ENCODE measurements around the gene PTPRH.

PTPRH gene, protein sequence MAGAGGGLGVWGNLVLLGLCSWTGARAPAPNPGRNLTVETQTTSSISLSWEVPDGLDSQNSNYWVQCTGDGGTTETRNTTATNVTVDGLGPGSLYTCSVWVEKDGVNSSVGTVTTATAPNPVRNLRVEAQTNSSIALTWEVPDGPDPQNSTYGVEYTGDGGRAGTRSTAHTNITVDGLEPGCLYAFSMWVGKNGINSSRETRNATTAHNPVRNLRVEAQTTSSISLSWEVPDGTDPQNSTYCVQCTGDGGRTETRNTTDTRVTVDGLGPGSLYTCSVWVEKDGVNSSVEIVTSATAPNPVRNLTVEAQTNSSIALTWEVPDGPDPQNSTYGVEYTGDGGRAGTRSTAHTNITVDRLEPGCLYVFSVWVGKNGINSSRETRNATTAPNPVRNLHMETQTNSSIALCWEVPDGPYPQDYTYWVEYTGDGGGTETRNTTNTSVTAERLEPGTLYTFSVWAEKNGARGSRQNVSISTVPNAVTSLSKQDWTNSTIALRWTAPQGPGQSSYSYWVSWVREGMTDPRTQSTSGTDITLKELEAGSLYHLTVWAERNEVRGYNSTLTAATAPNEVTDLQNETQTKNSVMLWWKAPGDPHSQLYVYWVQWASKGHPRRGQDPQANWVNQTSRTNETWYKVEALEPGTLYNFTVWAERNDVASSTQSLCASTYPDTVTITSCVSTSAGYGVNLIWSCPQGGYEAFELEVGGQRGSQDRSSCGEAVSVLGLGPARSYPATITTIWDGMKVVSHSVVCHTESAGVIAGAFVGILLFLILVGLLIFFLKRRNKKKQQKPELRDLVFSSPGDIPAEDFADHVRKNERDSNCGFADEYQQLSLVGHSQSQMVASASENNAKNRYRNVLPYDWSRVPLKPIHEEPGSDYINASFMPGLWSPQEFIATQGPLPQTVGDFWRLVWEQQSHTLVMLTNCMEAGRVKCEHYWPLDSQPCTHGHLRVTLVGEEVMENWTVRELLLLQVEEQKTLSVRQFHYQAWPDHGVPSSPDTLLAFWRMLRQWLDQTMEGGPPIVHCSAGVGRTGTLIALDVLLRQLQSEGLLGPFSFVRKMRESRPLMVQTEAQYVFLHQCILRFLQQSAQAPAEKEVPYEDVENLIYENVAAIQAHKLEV
- 0 to 3.4 (median 0.10) reads per million in 17 experiments for total RNA-seq

DNA sequence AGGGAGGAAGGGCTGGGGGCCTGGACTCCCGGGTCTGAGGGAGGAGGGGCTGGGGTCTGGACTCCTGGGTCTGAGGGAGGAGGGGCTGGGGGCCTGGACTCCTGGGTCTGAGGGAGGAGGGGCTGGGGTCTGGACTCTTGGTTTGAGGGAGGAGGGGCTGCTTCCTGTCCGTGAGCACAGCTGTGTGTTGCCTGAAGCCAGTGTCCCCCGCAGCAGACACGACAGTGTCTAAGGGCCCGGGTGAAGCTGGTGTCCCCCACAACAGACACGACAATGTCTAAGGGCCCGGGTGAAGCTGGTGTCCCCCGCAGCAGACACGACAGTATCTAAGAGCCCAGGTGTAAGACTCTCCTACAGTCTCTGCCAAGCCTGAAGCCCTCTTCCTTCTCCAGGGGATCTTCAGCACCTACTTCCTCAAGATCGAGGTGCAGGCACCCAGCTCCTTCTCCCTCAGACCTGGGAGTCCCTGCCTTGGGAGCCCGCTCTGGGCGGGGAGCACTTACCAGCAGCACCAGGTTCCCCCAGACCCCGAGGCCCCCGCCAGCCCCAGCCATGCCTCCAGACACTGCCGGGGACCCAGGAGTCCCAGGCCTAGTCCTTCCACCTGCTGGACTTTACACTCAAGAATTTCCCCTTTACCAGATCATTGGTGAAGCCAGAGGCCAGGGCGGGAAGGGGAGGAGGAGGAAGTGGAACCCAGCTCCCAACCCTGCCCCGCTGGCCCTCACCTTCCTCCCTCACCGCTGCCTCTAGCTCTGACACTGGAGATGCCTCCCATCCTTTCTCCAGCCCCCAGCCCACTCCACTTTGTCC is at the start of gene PTPRH:
TSS of gene PTPRH (minus strand) at position 622 of the 813 bp plus-strand sequence. CDS start at position 554, 68 bp downstream.
- DNase-seq: peak in 2 of 4 experiments; percentile 29 to 34

DNA sequence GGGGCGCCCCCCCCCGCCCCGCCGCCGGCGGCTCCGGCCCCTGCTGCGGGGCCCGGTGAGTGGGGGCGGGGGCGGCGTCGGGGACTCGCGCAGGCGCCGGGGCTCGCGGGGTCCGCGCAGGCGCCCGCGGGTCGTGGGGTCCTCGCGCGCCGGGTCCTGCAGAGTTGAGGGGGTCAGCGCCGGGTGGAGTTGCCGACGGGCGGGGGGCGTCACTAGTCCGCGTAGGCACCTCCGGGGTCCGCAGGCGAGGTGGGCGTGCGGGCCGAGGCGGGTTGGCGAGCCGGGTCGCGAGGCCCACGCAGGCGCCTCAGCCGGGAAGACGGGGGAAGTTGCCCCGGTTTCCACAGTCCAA is 49.2 kb upstream of the PTPRH start:
- peak in 1 of 4 experiments; percentile 55 for DNase-seq

DNA sequence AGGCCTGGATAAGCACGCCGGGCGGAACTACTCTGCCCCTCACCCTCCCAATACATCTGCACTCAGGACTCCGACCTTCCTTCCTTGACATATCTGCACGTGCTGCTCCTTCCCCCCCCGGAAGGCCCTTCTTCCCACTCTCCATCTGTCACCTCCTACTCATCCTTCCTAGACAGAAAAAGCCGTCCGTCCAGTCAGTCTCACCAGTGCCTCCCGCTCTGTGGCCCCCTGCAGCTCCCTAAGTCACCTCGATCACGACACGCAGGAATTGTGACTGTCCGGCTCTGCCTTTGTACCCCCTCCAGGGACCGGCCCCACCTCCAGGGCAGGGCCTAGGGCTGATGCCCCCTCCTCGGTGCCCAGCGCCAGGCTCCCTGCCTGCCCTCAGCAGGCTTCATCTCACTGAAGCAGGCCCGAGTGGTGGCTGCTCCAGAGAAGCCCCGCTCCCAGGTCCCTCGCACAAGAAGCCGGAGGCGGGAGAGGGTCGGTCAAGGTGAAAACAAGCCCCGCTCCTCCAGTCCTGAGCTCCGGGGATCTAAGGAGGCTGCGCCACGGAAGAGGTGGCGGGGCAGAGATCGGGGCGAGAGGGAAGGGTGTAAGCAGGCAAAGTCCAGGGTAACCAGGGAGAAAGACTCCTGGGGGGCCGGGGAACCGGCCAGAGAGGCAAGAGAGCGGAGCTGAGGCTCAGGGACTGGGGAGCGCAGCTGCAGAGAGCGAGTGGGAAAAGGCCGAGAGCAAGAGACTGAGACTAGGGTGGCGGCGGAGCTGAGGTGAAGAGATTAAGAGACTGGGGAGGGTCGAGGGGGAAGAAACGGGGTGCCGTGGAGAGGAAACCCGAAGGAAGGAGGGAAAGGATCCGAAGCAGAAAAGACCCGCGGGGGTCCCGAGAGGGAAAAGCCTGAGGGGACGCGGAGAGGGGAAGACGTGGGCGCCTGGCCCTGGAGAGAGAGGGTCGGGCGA is 48.4 kb upstream of the PTPRH start:
- peak; percentile 19 to 62 (median 59) for DNase-seq

DNA sequence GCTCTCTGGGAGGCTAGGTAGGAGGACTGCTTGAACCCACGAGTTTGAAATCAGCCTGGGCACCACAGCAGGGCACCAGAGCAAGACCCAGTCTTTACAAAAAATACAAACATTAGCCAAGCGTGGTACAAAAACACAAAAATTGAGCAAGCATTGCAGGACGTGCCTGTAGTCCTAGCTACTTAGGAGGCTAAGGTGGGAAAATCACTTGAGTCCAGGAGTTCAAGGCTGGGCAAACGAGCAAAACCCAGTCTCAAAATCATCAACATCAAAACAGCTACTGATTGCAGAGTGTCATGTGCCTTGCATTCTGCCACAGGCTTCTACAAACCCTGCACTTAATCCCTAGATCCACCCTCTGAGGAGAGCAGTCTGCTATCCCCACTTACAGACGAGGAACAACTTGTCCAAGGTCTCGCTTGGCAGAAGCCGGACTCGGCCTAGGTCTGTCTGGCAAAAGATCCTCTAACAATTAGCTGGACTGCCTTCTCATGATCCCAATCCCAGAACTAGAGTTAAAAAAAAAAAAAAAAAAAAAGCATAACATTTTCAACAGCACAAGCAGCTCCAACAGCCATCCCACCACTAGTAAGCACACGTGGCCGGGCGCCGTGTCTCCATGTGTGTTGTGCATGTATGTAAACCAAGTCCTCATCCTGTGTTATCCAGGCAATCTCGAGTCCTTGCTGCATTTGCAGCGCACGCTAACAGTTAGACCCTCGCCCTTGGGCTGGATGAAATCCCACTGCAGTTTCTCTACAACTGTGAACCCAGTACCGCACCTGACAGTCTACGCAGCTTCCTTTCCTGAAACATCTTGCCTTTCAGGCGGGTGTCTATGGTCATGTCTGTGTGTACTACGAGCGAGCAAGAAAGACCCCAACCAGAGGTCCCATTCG is 47.5 kb upstream of the PTPRH start:
- DNase-seq: peak in 2 of 4 experiments; percentile 20 to 45

DNA sequence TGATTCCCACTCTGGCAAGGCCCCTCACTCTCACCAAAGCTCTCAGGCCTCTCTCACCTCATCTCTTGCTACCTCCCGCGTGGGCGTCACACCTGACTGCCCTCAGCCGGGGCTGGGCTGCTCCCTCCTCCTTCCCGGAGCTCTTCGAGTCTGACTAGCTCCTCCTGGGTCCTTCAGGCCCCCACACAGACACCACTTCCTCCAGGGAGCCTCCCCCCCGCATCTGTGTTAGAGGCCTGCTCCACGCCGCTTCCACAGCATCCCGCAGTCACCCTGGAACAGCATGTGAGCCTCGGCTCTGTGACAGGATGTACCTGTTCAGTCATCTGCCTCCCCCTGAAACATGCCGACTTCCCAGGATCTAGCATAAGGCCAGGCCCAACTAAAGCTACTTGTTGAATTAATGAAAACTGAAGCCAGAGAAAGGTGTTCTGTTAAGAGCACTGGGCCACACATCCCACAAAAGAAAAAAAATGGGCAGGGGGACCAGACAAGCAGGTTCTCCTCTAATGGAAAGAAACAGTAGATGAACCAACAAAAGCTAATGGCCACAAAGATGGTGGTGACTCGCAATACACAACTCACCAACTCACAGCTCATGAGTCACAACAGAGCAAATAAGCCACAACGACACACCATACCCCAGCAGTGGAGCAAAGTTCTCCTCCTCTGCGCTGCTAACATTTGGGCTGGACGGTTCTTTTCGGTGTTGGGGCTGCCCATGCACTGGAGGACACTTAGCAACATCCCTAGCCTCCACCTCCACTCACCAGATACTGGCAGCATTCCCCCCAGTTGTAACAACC is 46.5 kb upstream of the PTPRH start:
- DNase-seq: peak; percentile 32 to 61 (median 49)

DNA sequence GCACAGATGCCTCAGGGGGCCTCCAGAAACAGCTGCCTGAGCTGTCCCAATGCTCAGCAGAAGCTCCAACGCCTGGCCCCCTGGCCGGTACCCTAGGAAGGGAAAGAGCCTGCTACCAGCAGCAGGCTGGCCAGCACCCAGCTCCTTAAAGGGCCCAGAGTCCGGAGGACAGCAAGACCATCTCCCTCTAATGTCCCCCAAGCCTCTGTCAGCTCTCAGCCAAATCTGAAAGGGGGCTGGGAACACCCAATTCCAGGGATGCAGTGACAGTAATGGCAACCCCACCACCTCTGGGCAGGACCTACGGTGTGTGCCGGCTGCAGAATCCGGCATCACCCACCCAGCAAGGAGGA is 45.3 kb upstream of the PTPRH start:
- DNase-seq: peak in 1 of 4 experiments; percentile 36

DNA sequence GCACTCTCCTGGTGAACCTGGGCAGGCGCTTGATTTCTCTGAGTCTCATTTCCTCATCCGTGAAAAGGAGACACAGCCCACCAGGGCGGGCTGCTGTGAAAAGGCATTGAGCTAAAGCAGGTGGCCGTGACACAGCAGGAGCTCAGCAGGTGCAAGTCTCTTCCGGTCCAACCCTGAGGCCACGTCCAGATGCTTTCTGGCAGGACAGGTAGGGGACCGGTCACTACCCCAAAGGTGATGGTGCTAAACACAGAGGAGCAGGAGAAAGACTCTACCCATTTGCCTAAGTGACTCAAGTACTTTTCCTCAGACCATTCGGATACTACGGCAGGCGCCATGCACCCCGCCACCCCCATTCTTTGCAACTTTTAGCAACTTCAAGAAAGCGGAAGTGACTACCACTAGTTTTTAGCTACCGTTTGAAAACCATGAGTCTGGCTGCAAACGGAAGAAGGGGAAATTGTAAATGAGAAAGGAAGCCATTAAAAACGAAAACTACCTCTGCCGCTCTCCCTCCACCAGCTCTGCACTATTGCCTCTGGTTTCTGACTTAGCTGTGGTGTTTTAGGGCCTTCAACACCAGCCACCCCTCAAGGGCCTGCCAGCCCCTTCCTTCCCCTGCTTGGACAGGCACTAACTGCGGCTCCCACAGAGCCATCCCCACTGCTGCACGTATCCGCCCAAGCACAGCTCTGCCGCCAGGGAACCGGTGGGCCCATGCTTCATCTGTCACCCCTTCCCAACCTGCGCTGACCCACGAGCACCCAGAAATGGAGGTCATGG is 44.7 kb upstream of the PTPRH start:
- DNase-seq: peak; percentile 76 to 87 (median 82)

DNA sequence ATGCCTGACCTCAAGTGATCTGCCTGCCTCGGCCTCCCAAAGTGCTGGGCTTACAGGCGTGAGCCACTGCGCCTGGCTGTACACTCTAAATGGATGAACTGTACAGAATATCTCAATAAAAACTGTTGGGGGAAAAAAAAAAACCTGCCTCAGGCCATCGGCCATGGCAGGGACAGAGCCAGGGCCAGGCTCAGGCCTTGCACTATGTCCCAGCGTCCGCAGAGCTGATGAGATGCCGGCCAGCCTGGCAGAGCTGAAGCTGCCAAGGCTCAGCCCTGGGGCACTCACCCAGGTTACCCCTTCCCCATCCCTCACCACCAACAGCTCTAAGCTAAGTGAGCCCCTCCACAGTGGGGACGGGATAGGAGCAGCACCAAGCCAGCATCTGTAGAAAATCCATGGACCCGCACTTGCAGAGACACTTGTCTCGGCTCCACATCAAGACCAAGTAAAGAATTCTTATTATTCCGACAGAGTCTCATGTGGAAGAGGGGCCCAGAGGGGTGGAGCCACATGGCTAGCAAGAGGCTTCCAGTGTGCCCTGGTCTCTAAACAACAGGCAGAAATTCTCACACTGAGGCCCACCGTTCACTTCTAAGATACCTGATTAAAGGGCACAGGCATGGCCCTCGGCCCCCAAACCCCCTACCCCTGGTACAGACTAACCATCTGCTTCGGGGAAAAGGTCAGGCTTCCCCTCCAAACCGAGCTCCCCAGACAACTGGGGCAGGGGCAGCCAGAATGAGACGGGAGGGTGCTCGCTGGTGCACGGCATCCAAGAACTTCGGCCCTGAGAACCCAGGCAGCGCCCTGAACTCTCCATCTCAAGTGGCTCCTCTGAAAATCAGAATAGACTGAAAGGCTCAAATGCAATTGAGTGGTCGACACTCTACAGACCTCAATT is 43.7 kb upstream of the PTPRH start:
- no peak for DNase-seq

DNA sequence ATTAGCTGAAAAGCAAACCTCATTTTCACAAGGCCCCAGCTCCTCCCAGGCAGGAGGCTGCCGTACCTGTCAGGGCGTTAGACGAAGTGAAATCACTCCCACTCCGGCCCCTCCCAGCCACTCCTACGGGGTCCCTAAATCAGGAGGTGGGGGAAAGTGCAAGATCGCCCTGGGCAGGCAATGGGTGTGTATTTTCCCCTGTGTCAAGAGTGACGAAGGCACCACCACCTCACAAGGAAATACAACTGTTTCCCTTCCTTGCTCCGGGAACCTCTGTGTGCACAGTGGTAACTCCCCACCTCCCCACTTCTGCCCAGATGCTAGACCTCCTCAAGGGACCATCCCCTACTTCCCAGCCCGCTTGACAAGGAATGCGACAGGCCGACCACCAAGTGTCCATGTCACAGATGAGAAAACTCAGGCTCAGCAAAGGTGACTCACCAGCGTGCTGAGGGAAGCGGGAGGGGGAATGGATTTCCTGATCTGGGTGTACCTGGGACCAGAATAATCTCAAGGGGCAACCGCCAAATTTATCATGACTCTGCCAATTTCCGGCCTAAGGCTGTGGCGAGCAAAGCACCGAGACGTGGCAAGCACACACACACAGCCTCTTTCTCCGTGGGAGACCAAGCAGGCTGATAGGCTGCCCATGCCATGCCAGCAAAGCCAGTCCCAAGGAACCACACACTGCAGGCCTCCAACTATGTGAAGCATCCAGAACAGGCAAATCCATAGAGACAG is 42.2 kb upstream of the PTPRH start:
- DNase-seq: peak in 1 of 4 experiments; percentile 11

DNA sequence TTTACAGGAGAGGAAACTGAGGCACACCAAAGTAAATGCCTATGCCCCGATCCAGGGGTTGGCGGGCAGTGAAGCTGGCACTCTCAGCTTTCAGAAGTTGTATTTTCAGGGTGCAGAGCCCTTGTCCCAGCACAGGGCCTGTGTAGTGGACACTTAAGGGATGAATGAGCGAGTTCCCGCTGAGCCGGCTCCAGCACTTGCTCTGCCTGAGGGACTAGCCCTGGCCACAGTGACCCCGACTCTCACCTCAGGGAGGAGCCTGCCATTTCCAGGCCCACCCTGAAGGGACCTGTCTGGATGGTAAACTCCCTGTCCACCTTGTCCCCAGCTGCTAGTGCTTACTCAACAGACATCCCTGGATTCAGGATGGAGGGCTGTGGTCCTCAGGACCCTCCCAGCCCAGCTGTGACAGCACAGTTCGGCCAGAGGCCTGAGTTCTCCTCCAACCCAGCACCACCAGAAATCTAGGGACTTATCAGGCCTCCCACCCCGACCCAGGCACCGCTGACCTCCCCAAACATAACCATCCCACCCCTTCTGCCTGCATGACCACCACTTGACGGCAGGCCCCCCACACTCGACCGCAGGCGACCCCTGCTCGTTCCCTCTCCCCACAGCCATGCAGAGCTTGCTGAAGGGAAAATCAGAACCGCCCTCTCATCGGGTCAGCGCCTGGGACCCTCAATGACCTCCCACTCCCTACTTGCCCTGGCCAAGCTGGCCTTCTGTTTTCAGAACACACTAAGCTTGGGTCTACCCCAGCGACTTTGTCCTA is 41.1 kb upstream of the PTPRH start:
- no peak for DNase-seq

DNA sequence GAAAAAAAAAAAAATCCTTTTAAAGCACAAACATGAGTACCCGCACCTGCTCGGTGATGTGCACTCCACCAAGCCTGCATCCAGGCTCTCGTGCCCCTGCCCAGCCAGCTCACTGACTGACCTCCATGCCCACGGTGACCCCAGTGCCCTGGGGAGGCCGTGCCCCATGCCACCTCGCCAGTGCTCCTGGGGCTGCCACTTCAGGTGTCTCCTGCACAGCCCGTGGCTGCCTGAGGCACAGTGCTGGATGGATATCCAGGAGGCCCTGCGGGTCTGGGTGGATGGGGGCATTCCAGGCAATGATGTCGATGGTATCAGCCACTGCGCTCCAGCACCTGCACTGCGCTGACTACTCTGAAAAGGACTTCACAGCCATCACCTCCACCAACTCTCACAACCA is 40.5 kb upstream of the PTPRH start:
- no peak for DNase-seq

DNA sequence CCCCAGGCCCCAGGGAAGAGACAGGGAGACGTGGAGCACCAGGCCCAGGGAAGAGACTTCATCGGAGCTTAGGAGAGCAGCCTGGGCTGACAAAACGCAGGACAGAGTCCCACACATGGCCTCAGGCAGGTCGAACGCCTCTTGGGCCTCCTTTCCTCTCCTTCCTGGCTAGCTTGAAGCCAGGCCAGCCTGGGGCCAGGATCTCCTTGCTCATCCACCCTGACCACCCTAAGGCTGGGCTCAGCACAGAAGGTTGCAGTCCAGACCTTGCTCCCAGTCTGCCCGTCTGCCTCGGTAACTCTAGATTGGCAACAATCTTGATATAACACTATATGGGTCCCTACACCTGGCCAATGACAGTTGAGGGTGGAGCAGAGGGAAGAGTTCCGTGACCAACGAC is 39.4 kb upstream of the PTPRH start:
- no peak for DNase-seq

DNA sequence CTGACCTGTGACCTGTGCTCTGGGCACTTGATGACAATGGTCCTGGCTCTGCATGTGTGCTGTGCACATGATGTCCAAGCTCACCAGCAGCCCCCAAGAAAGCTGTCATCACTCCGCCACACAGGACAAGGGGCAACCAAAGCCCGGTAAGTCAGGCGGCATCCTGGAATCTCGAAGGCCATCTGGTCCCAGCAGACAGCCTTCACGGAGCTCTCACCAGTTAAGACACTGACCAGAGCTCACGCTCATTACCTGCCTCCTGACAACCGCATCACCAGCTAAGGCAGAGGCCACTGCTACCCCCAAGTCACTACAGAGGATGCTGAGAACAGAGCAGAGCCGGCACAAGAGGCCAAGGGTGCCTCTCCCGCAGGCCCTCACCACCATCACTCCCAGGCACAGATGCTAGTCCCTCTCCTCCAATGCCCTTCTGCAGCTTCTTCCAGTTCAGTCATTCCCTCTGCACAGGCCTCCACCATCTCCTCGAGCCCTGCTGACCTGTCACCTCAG is 38.9 kb upstream of the PTPRH start:
- DNase-seq: no peak

DNA sequence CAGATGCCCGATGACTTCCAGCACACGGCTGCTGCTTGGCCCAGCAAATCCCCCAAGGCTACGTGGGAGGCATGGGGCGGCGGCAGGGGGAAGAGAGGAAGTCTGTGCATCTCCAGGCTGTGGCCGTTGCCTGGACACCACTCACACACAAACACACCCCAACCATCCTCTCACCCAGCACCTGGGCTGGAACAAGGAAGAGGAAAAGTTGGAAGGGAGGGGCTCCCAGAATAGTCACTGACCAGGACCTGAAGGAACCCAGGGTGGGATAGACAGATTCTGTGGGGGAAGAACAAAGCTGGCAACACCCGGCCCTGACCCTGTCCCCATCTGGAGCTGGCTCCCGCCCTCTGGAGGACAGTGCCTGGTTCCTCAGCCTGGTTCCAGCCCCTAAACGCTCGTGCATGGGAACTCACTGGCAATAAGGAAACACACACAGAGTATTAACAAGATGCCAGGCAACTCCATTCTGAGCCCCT is 38.4 kb upstream of the PTPRH start:
- peak; percentile 50 to 87 (median 74) for DNase-seq

Data from suppressor macrophage (primary cell).